GM06990 (cell line): ENCODE results near the gene HCFC2.
"Not testable (repeated sequence)": the region's sequence is repeated elsewhere in the genome, so short reads cannot be mapped to it uniquely, and the experiment has no call there.

Source experiments
- DNase-seq: peaks from one replicate; pipeline ENCODE4 v3.0.0-alpha.2; 2011; ENCODE audit not compliant: insufficient read length; ENCODE audit errors: extremely low read depth
- H3K27me3 ChIP-seq: replicated peaks from 2 replicates; pipeline ENCODE4 v1.6.0; 2011; ENCODE audit warnings: low read length; ENCODE audit not compliant: control insufficient read depth, insufficient read depth
- H3K36me3 ChIP-seq: 2 replicates; pipeline ENCODE4 v1.5.1; 2011; ENCODE audit warnings: low read length; ENCODE audit not compliant: control insufficient read depth, insufficient read depth
- H3K4me3 ChIP-seq: replicated peaks from 2 replicates; pipeline ENCODE4 v1.5.1; 2011; ENCODE audit warnings: low read depth, mild to moderate bottlenecking, control low read depth, low read length
- TF ChIP-seq, protein P1 (sequence below): IDR thresholded peaks from 2 replicates; pipeline ENCODE4 v1.5.1; 2011; ENCODE audit warnings: low read length, control low read depth, mild to moderate bottlenecking, inconsistent platforms; ENCODE audit not compliant: insufficient read depth, poor library complexity, severe bottlenecking

Gene HCFC2

GRCh38 chr12:104109446-104110271 lies 45.3 kb downstream of the HCFC2 start:
- DNase-seq = no peak
- no peaks in the 10 kb centered on the region; the same call in 1 of the 2 replicates for H3K36me3 ChIP-seq
- no peak overlapping the region for H3K4me3 ChIP-seq
- no peaks in the 10 kb centered on the region for H3K27me3 ChIP-seq
- TF ChIP-seq, protein P1, sequence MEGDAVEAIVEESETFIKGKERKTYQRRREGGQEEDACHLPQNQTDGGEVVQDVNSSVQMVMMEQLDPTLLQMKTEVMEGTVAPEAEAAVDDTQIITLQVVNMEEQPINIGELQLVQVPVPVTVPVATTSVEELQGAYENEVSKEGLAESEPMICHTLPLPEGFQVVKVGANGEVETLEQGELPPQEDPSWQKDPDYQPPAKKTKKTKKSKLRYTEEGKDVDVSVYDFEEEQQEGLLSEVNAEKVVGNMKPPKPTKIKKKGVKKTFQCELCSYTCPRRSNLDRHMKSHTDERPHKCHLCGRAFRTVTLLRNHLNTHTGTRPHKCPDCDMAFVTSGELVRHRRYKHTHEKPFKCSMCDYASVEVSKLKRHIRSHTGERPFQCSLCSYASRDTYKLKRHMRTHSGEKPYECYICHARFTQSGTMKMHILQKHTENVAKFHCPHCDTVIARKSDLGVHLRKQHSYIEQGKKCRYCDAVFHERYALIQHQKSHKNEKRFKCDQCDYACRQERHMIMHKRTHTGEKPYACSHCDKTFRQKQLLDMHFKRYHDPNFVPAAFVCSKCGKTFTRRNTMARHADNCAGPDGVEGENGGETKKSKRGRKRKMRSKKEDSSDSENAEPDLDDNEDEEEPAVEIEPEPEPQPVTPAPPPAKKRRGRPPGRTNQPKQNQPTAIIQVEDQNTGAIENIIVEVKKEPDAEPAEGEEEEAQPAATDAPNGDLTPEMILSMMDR = no peak

DNA sequence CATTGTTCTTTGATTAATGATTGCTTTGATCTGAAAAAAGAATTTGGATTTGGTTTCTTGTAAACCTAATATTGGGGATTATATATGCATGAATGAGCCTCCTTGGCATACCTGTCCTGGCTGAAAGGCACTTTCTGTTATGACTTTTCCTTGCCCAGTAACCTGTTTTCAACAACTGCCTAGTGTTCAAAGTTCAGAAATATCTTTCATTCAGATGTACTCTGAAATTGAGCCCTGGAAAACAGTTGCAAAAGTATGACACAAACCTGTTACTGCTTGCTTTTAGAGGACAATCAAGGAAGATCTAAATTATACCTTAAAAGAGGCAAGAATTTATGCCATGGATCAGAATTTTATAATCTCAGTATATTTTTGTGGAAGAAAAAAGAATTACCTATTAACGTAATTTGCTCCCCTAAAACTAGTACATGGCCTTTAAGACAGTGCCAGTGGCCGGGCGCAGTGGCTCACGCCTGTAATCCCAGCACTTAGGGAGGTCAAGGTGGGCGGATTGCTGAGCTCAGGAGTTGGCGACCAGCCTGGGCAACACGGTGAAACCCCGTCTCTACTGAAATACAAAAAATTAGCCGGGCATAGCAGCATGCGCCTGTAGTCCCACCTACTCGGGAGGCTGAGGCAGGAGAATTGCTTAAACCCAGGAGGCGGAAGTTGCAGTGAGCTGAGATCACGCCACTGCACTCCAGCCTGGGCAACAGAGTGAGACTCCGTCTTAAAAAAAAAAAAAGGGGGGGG lies 50.7 kb downstream of the HCFC2 start:
- H3K36me3 ChIP-seq, DNase-seq, H3K27me3 ChIP-seq, H3K4me3 ChIP-seq: not testable (repeated sequence)

- no peak for DNase-seq
- Histone ChIP-seq H3K27me3 (no peaks in the 10 kb centered on the region), H3K4me3 (no peak overlapping the region), H3K36me3 (no peaks in the 10 kb centered on the region; the same call in 1 of the 2 replicates)
- TF ChIP-seq, protein P1 = no peak
Observed at GRCh38 chr12:104115587-104115975, 51.2 kb downstream of the HCFC2 start.

- TF ChIP-seq, protein P1 = no peak
- Histone ChIP-seq H3K36me3 (peaks cover 2% of the 10 kb centered on the region), H3K4me3 (no peak overlapping the region), H3K27me3 (no peaks in the 10 kb centered on the region)
- no peak for DNase-seq
Observed at GRCh38 chr12:104121001-104121400, 56.7 kb downstream of the HCFC2 start.

DNA sequence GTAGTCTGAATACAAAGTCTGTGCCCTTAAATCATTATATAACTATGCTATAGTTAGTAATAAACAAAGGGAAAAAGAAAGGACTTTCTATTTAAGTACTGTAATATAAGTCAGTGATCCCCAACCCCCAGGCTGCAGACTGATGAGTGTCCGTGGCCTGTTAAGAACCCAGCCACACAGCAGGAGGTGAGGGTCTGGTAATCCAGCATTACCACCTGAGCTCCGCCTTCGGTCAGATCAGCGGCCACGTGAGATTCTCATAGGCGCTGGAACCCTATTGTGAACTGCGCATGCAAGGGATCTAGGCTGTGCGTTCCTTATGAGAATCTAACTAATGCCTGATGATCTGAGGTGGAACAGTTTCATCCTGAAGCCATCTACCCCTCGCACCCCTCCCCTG lies 58.0 kb downstream of the HCFC2 start:
- TF ChIP-seq, protein P1 = no peak
- H3K36me3 ChIP-seq = peaks cover 2% of the 10 kb centered on the region
- no peak overlapping the region for H3K4me3 ChIP-seq
- no peak for DNase-seq
- no peaks in the 10 kb centered on the region for H3K27me3 ChIP-seq

DNA sequence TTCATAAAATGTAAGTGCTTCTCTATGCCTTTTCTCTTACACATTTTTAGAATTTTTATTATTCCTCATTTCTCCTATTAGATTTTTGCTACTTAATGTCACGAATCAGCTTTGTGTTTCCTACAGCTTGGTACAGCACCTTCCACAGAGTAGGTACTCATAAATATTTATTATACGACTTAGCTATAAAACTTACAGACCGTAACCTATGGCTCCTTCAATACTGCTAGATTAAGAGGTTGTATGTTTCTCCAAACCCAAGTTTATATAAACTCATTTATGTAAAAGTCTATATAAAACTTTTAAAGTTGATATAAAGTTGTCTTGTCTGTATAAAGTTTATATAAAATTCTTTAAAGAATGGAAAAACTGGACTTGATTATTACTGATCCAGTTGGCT lies 62.2 kb downstream of the HCFC2 start:
- Histone ChIP-seq H3K36me3 (peaks cover 4% of the 10 kb centered on the region), H3K4me3 (no peak overlapping the region), H3K27me3 (no peaks in the 10 kb centered on the region)
- TF ChIP-seq, protein P1 = no peak
- DNase-seq = no peak
